Dorsolateral prefrontal cortex (tissue), 118 donors: ENCODE data around the gene HDAC11. TPM values are rescaled to one million over a fixed set of nuclear protein-coding genes. Genes with fewer than 3 reads are reported as not detected.

Source experiments
- total RNA-seq, 120 experiments: library from RNA; stranded (reverse); gene quantifications; one replicate each; pipeline versions ENCODE4 v1.2.3 to v1.2.4, GENCODE V29; 2022

Gene HDAC11
- total RNA-seq, 120 experiments from 2014 or later, result 48.3 to 174 (median 79.7) TPM

Other genes starting within 250 kb of the HDAC11 start
- gene NUP210, start 60.0 kb upstream of the HDAC11 start, total RNA-seq, result 10 to 100 TPM; 10.9 to 21.6 (median 16.2) TPM
- 10 to 100 TPM in 20 of 120 experiments, 1 to 10 TPM in 100; 1.4 to 21.4 (median 5.9) TPM for gene FBLN2, start 68.8 kb downstream of the HDAC11 start, total RNA-seq